ENCODE measurements around the gene AFF1.

AFF1 gene

GRCh38 chr4:87185146-87185870 lies 250.5 kb downstream of the AFF1 start:
- DNase-seq = no peak

GRCh38 chr4:87188048-87188447 lies 253.2 kb downstream of the AFF1 start:
- no peak for DNase-seq

DNA sequence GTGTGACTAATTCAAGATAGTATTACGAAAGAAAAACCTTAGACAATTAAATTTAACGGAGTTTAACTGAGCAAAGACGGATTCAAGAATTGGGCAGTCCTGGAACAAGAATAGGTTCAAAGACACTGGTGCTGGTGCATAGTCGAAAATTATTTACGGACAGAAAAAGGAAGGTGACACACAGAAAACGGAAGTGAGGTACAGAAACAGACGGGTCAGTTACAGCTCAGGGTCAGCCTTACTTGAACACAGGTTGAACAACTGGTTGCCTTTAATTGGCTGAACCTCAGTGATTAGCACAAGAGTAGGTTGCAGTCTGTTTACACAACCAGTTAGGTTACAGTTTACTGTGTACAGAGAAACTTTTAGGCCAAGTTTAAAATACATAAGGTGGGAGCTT lies 254.1 kb downstream of the AFF1 start:
- DNase-seq = no peak

Data from activated naive CD4-positive, alpha-beta T cell treated with Interleukin-2 at 50 U/mL for 16 hours (primary cell).